PC-9 (cell line): ENCODE data around the gene RGS7. TPM values are rescaled to one million over a fixed set of nuclear protein-coding genes. Genes with fewer than 3 reads are reported as not detected.

Source experiments
- BruUV-seq: library from RNA; stranded (reverse); fragments of 400-500 nt; replicated peaks from 2 replicates; lab custom pipeline; 2021; lab: Mats Ljungman, UMichigan
- CTCF ChIA-PET: fragments of 300-600 bp; sonication (Branson Sonifier 250); formaldehyde crosslinking; loops from one replicate; lab custom pipeline; 2022; ENCODE audit warnings: antibody characterized with exemption; lab: Charles Lee
- POLR2A ChIA-PET: fragments of 300-600 bp; sonication (Branson Sonifier 250); formaldehyde crosslinking; loops from one replicate; lab custom pipeline; 2022; ENCODE audit warnings: antibody characterized with exemption; ENCODE audit not compliant: unreplicated experiment; lab: Charles Lee
- DNase-seq, 2 experiments: peaks; one replicate each; pipeline versions ENCODE4 v3.0.0 to v3.0.0-alpha.2; 2015 to 2022; ENCODE audit warnings: mixed read lengths in 1 of 2
- H2AFZ ChIP-seq: fragments of 200-600 bp; sonication (generic); 2 replicates; pipeline ENCODE4 v1.8.1; 2017; ENCODE audit warnings: antibody characterized with exemption
- H3F3A ChIP-seq: fragments of 200-600 bp; sonication (generic); 2 replicates; pipeline ENCODE4 v1.8.1; 2017; ENCODE audit warnings: antibody characterized with exemption, mild to moderate bottlenecking, low read depth; ENCODE audit not compliant: insufficient read depth
- H3K27ac ChIP-seq: fragments of 200-600 bp; sonication (generic); 2 replicates; pipeline ENCODE4 v1.6.1; 2016; ENCODE audit warnings: mixed run types
- H3K27me3 ChIP-seq: fragments of 200-600 bp; sonication (generic); 2 replicates; pipeline ENCODE4 v1.6.1; 2016; ENCODE audit warnings: low read depth, mixed run types; ENCODE audit not compliant: insufficient read depth
- H3K36me3 ChIP-seq: fragments of 200-600 bp; sonication (generic); 2 replicates; pipeline ENCODE4 v1.6.1; 2016; ENCODE audit warnings: low read depth, mixed run types
- H3K4me1 ChIP-seq: fragments of 200-600 bp; sonication (generic); replicated peaks from 2 replicates; pipeline ENCODE4 v1.6.1; 2016; ENCODE audit warnings: mixed run types; ENCODE audit not compliant: insufficient read depth
- H3K4me2 ChIP-seq: fragments of 200-600 bp; sonication (generic); 2 replicates; pipeline ENCODE4 v1.6.1; 2017; ENCODE audit warnings: mixed run types
- H3K4me3 ChIP-seq: fragments of 200-600 bp; sonication (generic); 2 replicates; pipeline ENCODE4 v1.6.1; 2016; ENCODE audit warnings: mixed run types
- H3K79me2 ChIP-seq: fragments of 200-600 bp; sonication (generic); 2 replicates; pipeline ENCODE4 v1.6.1; 2017; ENCODE audit warnings: low read depth, mixed run types
- H3K9me2 ChIP-seq: fragments of 200-600 bp; sonication (generic); 2 replicates; pipeline ENCODE4 v1.8.1; 2017; ENCODE audit warnings: mild to moderate bottlenecking; ENCODE audit not compliant: insufficient read depth
- H3K9me3 ChIP-seq: fragments of 200-600 bp; sonication (generic); 2 replicates; pipeline ENCODE4 v1.8.1; 2016; ENCODE audit warnings: low read depth; ENCODE audit not compliant: insufficient read depth
- H4K20me1 ChIP-seq: fragments of 200-600 bp; sonication (generic); 2 replicates; pipeline ENCODE4 v1.8.1; 2017; ENCODE audit not compliant: insufficient read depth
- EZH2 ChIP-seq: fragments of 200-600 bp; sonication (generic); IDR thresholded peaks from 2 replicates; pipeline ENCODE4 v1.8.0; 2017; ENCODE audit warnings: antibody characterized with exemption, low read depth
- intact Hi-C: fragments of 100-400 bp; cut with micrococcal nuclease; formaldehyde crosslinking; loops from one replicate; pipeline ENCODE4 v1.10.0; 2022; ENCODE audit not compliant: unreplicated experiment
- total RNA-seq: library from RNA; stranded (reverse); gene quantifications from 2 replicates; pipeline ENCODE4 v1.2.3, GENCODE V29; 2021
- TF ChIP-seq, protein P1 (sequence below): fragments of 200-600 bp; sonication (generic); conservative IDR thresholded peaks from 2 replicates; pipeline ENCODE4 v1.6.1; 2017; ENCODE audit warnings: mixed run types, antibody characterized with exemption, mild to moderate bottlenecking, moderate library complexity

The RGS7 gene
- total RNA-seq, 1 experiment from 2014 or later: 5.8 TPM

GRCh38 chr1:241086686-241087085, 270.3 kb downstream of the RGS7 start:
- BruUV-seq: no TSS peak
- Histone ChIP-seq H3K4me2 (no peak overlapping the region), H3K27me3 (peaks cover 13% of the 10 kb centered on the region; the same call in 1 of the 2 replicates), H3K4me1 (no peaks in the 10 kb centered on the region), H3K4me3 (no peak overlapping the region), H3K36me3 (no peaks in the 10 kb centered on the region), H3K27ac (no peak overlapping the region), H3K79me2 (no peaks in the 10 kb centered on the region), H3F3A (no peaks in the 10 kb centered on the region), H3K9me3 (no peaks in the 10 kb centered on the region), H3K9me2 (no peaks in the 10 kb centered on the region), H4K20me1 (no peaks in the 10 kb centered on the region), H2AFZ (no peak overlapping the region; the same call in 1 of the 2 replicates)
- DNase-seq: no peak
- TF ChIP-seq, protein P1, sequence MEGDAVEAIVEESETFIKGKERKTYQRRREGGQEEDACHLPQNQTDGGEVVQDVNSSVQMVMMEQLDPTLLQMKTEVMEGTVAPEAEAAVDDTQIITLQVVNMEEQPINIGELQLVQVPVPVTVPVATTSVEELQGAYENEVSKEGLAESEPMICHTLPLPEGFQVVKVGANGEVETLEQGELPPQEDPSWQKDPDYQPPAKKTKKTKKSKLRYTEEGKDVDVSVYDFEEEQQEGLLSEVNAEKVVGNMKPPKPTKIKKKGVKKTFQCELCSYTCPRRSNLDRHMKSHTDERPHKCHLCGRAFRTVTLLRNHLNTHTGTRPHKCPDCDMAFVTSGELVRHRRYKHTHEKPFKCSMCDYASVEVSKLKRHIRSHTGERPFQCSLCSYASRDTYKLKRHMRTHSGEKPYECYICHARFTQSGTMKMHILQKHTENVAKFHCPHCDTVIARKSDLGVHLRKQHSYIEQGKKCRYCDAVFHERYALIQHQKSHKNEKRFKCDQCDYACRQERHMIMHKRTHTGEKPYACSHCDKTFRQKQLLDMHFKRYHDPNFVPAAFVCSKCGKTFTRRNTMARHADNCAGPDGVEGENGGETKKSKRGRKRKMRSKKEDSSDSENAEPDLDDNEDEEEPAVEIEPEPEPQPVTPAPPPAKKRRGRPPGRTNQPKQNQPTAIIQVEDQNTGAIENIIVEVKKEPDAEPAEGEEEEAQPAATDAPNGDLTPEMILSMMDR: no peak
- no peak for TF ChIP-seq EZH2
- ChIA-PET CTCF (no interaction called here), POLR2A (no interaction called here)
- intact Hi-C loops: no loop called here

DNA sequence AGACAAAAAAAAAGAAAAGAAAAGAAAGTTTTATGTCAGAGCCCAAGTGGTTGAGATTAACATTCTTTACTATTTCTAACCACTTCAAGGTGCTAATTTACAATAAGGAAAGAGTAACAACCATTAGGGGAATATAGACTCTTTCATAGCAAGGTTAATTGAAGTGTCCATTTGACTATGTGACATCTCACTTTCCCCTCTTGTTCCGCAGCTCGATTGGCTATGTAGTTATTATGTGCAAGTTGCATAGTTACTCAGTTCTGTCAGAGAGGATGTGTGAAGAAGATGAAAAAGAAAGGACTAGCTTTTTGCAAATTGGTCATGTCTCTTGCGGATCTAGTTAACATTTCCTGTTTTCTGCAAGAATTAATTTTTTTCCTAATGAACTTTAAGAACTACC, 273.7 kb downstream of the RGS7 start:
- CTCF ChIA-PET: no interaction called here
- H3K79me2 ChIP-seq: no peaks in the 10 kb centered on the region

GRCh38 chr1:241081473-241081872, 275.5 kb downstream of the RGS7 start:
- no TSS peak for BruUV-seq
- Histone ChIP-seq H3K9me3 (no peaks in the 10 kb centered on the region), H3K4me1 (no peaks in the 10 kb centered on the region), H3K9me2 (no peaks in the 10 kb centered on the region), H4K20me1 (no peaks in the 10 kb centered on the region), H3K27ac (no peak overlapping the region), H3K4me3 (no peak overlapping the region), H3F3A (no peaks in the 10 kb centered on the region), H3K79me2 (no peaks in the 10 kb centered on the region), H3K4me2 (no peak overlapping the region), H3K27me3 (peaks cover 8% of the 10 kb centered on the region; the same call in 1 of the 2 replicates), H3K36me3 (no peaks in the 10 kb centered on the region), H2AFZ (no peak overlapping the region)
- TF ChIP-seq, protein P1: no peak
- no peak for TF ChIP-seq EZH2
- no peak for DNase-seq
- CTCF ChIA-PET: no interaction called here
- POLR2A ChIA-PET: no interaction called here
- intact Hi-C loops: no loop called here

More for the DNA sequence above, 273.7 kb downstream of the RGS7 start:
- Histone ChIP-seq H3K4me1 (no peaks in the 10 kb centered on the region), H3K27ac (no peak overlapping the region), H3K9me2 (no peaks in the 10 kb centered on the region), H3K4me3 (no peak overlapping the region), H3K4me2 (no peak overlapping the region), H3F3A (no peaks in the 10 kb centered on the region), H3K36me3 (no peaks in the 10 kb centered on the region), H2AFZ (no peak overlapping the region), H3K9me3 (no peaks in the 10 kb centered on the region), H4K20me1 (no peaks in the 10 kb centered on the region), H3K27me3 (0 out of 2 replicates have a peak, but pooled peaks cover 6% of the 10 kb centered on the region)
- DNase-seq: no peak
- BruUV-seq: no TSS peak
- POLR2A ChIA-PET: no interaction called here
- TF ChIP-seq, protein P1: no peak
- no peak for TF ChIP-seq EZH2
- intact Hi-C loops: no loop called here
